Peyer's patch (tissue), 4 donors: ENCODE results near the gene ANKRD9.

Experiments used
- CTCF ChIP-seq, 6 experiments: fragments of 450-650 bp in 4 of 6; fragments of 200-600 bp in 2 of 6; sonication (generic) in 1 of 6; IDR thresholded peaks; one replicate each; pipeline ENCODE4 v1.5.1; 2017 to 2019; ENCODE audit warnings: antibody characterized with exemption in 6 of 6, mild to moderate bottlenecking in 3 of 6, moderate library complexity in 1 of 6
- POLR2A ChIP-seq, 2 donors: fragments of 450-650 bp; IDR thresholded peaks; one replicate each; pipeline ENCODE4 v1.5.1; 2017; ENCODE audit warnings: antibody characterized with exemption in 2 of 2, mild to moderate bottlenecking in 2 of 2, moderate library complexity in 2 of 2

GRCh38 chr14:102499401-102500157 lies 10.0 kb downstream of the ANKRD9 start:
- TF ChIP-seq POLR2A (IDR thresholded peaks at IDR 0.05) (no peak), CTCF (IDR thresholded peaks at IDR 0.05) (no peak)
